GM21786 (cell line): ENCODE data around the gene AGPAT3.

Experiments used
- ATAC-seq: cut with Tn5 transposase; IDR thresholded peaks from one replicate; pipeline ENCODE4 v1.9.1; 2021; ENCODE audit not compliant: unreplicated experiment

The AGPAT3 gene

GRCh38 chr21:43972850-43973633 lies 108.0 kb downstream of the AGPAT3 start:
- no peak for ATAC-seq

DNA sequence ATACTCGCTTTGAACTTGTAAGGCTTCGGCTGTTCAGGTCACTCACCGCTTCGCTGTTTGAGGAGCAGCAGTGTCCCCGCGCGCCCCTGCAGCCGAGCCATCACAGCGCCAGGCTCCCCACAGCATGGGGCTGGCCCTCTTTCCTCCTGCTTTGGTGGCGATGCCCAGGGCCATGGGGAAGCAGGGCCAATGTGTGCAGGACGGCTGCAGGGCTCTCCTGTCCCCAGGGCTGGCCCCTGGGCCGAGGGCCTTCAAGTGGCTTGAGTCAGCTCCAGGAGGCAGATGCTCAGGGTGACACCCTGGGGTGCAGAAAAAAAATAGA lies 108.6 kb downstream of the AGPAT3 start:
- ATAC-seq: no peak

DNA sequence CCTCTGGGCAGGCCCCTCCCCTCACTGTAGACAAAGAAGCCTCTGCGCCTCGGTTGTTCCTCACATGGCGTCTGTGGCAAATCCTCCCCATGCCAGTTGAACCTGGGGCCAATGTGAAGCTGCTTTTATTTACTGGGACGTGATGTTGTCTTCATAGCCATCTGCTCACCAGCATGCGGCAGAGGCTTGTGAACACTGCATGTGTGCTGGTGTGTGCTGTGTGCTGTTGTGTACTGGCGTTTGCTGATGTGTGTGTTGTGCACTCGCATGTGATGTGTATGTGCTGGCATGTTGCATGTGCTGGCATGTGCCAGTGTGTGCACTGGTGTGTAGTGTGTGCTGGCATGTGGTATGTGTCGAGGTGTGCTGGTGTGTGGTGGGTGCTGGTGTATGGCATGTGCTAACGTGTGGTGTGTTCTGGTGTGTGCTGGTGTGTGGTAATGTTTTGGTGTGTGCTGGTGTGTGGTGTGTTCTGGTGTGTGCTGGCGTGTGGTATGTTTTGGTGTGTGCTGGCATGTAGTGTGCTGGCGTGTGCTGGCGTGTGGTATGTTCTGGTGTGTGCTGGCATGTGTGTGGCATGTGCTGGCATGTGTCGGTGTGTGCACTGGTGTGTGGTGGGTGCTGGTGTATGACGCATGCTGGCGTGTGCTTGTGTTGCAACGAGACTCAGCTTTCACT lies 109.9 kb downstream of the AGPAT3 start:
- no peak for ATAC-seq

- no peak for ATAC-seq
Observed at GRCh38 chr21:43975469-43976098, 110.6 kb downstream of the AGPAT3 start.

DNA sequence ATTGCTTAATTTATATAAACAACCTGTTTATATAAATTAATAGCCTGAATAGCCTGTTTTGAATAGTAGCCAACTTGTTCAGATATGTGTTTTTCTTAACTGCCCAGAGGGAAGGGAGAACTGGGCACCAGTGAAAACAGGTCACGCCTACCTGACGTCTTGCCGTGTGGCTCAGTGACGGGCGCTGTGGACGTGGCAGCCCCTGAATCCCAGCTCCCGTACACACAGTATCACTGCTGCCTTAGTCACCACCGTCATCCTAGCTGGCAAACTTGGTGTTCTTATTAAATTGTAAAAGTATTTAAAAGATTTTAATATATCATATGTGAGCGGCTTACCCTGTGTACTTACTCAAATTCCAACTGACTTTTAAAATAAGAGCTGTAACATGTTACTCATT lies 111.6 kb downstream of the AGPAT3 start:
- no peak for ATAC-seq

- ATAC-seq: no peak
Observed at GRCh38 chr21:43978060-43978459, 113.0 kb downstream of the AGPAT3 start.

DNA sequence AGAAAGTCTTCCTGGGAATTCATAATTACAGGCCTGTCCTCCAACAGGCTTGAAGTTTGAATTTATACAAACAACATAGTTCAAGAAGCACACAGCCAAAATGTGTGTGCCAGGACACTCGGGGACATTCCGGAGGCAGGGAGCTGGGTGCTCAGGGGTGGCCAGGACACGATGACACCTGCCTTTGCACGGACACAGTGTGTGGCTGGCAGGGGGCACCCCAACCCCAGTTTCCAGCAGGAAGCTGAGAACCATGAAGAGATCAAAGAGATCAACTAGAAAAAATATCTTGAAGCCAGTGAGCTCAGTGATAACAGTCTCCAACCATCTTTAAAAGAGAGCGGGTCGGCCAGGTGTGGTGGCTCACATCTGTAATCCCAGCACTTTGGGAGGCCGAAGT lies 114.6 kb downstream of the AGPAT3 start:
- ATAC-seq: no peak

DNA sequence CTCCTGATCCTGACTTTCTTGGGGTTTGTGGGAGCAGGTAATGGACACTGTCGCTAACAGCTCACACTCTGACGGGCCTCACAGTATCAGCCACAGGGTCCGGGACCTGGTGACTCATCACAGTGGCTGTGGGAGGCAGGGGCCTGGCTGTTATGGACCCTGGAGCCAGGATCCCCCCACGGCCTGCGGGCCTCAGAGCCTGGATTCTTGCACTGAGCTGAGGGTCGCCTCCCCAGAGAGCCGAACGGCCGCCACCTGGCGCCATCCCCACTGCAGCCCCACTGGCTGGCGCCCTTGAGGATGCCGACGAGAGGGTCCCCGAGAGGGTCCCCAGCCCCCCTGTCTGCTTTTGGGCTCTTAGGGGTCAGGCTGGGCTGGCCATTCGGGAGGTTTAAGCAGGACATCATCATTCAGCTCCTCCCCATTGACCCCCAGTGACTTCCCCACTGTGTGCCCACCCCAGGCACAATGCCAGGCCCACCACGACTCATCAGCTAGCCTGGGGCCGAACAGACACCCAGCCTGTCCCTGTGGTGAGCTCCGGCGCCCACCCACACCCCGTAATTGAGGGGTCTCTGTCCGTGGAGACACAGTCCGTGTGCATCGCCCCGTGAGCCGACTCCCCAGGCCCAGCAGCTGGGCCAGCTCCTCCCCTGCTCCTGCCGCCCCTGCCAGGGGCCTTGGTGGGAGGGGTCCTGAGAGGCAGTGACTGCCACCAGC lies 116.3 kb downstream of the AGPAT3 start:
- ATAC-seq: no peak

- ATAC-seq: no peak
Observed at GRCh38 chr21:43981871-43982210, 116.8 kb downstream of the AGPAT3 start.

DNA sequence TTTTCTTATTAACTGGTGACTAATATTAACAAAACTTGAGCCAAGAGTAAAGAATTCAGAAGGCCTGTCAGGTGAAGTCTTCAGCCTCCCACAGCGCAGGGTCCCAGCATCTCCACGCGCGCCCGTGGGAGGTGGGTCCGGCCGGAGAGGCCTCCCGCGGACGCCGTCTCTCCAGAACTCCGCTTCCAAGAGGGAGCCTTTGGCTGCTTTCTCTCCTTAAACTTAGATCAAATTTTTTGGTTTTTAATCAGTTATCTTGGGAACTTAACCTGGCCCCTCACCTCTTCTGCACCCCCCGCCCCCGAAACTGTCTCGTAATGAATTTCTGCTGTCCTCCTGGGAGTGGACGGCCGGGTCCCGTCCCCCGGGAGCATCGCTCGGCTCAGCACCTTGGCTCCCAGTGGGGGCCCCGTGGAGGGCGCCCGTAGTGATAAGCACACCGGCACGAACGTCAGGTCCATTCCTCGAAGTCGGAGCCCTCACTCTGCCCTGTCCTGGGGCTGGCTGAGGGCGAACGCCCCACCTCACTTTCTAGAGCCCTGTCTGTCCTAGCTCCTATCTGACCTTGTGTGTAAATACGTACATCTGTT lies 117.6 kb downstream of the AGPAT3 start:
- no peak for ATAC-seq

DNA sequence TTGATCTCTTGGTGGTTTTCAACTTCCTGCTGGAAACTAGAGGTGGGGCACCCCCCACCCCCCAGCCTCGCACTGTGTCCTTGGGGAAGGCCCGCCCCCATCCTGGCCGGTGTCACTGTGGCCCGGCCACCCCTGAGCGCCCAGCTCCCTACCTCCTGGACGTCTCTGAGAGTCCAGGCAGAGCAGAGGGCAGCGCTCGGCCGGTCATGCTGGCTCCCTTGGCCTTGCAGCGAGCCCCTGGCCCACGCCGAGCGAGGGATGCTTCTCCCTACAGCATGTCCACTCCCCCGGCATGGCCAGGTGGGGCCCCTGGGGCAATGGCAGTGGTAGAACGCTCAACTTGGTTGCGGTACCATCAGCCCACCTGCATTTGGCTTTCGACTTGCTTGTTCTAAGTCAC lies 118.4 kb downstream of the AGPAT3 start:
- ATAC-seq: no peak

- ATAC-seq: no peak
Observed at GRCh38 chr21:43983860-43984420, 118.9 kb downstream of the AGPAT3 start.

- no peak for ATAC-seq
Observed at GRCh38 chr21:43984905-43985689, 120.1 kb downstream of the AGPAT3 start.

GRCh38 chr21:43985690-43986251 lies 120.7 kb downstream of the AGPAT3 start:
- ATAC-seq: no peak

GRCh38 chr21:43986544-43987451 lies 121.8 kb downstream of the AGPAT3 start:
- no peak for ATAC-seq

DNA sequence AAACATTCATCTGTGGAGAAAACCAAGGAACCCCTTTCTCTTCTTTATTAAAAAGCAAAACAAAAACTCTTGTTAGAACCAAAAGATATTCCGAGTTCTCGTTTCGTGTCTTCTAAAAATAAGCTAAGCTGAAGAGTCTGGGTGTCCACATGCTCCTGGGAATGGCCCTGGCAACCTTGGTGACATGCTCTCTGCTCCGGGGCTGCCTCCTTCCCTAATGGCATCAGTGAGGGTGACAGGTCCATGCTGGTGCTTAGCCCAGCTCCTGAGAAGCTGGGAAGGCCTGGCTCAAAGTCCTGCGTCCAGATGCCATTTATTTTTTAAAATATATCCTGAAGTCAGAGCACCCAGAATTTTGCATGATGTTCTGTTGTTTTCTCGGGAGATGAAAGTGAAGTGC lies 122.5 kb downstream of the AGPAT3 start:
- ATAC-seq: no peak

- no peak for ATAC-seq
Observed at GRCh38 chr21:43988016-43988415, 123.0 kb downstream of the AGPAT3 start.

DNA sequence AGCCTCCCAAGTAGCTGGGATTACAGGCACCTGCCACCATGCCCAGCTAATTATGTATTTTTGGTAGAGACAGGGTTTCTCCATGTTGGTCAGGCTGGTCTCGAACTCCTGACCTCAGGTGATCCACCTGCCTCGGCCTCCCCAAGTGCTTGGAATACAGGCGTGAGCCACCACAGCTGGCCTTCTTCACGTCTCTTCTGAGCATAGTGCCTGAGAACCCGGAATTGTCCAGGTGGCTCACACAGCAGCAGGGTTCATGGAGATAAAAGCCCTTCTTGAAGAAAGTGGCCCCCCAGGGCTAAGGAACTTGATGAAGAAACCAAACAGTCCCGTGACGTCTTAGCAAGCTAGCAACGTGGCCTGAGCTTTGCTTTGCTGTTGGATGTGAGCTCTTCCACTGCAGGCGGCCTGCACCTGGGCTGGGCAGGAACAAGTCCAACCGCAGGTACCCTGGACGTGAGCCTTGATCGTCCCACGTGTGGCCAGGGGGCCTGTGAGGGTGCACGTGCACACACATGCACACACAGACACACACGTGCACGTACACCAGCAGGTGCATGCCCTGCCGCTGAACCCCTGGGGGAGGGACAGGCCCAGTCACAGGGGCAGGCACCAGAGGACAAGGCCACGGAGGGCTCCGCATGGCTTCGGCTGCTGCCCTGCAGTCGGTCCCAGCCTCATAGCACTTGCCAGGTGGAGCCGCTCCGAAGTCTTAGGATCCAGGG lies 123.6 kb downstream of the AGPAT3 start:
- ATAC-seq: no peak
